ENCODE measurements around the gene TNFSF12.
"Not testable (repeated sequence)": the region's sequence is repeated elsewhere in the genome, so short reads cannot be mapped to it uniquely, and the experiment has no call there.

TNFSF12 gene

GRCh38 chr17:7593296-7593695 is 44.4 kb downstream of the TNFSF12 start:
- Mint-ChIP-seq H3K4me3 (no peak overlapping the region), H3K4me1 (peaks cover 9% of the 10 kb centered on the region), H3K36me3 (ENCODE audit: low read depth) (peaks cover 66% of the 10 kb centered on the region), H3K27ac (no peak overlapping the region), H3K27me3 (ENCODE audit: low read depth) (no peaks in the 10 kb centered on the region), H3K9me3 (no peaks in the 10 kb centered on the region)
- no peak for TF ChIP-seq CTCF (IDR thresholded peaks at IDR 0.05; ENCODE audit: unreplicated experiment in 3 of 3)

- not testable (repeated sequence) for H3K4me1 Mint-ChIP-seq; H3K9me3 Mint-ChIP-seq; H3K27ac Mint-ChIP-seq; H3K4me3 Mint-ChIP-seq; H3K27me3 Mint-ChIP-seq (ENCODE audit: low read depth)
- H3K36me3 Mint-ChIP-seq (ENCODE audit: low read depth), result peaks cover 74% of the 10 kb centered on the region
These were observed 48.7 kb downstream of the TNFSF12 start for GRCh38 chr17:7597561-7597960.

- Mint-ChIP-seq H3K4me1 (peaks cover 15% of the 10 kb centered on the region), H3K4me3 (no peak overlapping the region), H3K36me3 (ENCODE audit: low read depth) (peaks cover 55% of the 10 kb centered on the region), H3K27me3 (ENCODE audit: low read depth) (no peaks in the 10 kb centered on the region), H3K9me3 (no peaks in the 10 kb centered on the region), H3K27ac (no peak overlapping the region)
- TF ChIP-seq CTCF (IDR thresholded peaks at IDR 0.05; ENCODE audit: unreplicated experiment in 3 of 3), result no peak
These were observed 57.4 kb downstream of the TNFSF12 start for GRCh38 chr17:7606280-7606679.
